NCI-H2227 (cell line): ENCODE results near the gene CHPF2.

Experiments
- DNase-seq: peaks from one replicate; lab custom pipeline; 2025; ENCODE audit not compliant: unreplicated experiment; lab: John Stamatoyannopoulos, UW

CHPF2 gene

DNA sequence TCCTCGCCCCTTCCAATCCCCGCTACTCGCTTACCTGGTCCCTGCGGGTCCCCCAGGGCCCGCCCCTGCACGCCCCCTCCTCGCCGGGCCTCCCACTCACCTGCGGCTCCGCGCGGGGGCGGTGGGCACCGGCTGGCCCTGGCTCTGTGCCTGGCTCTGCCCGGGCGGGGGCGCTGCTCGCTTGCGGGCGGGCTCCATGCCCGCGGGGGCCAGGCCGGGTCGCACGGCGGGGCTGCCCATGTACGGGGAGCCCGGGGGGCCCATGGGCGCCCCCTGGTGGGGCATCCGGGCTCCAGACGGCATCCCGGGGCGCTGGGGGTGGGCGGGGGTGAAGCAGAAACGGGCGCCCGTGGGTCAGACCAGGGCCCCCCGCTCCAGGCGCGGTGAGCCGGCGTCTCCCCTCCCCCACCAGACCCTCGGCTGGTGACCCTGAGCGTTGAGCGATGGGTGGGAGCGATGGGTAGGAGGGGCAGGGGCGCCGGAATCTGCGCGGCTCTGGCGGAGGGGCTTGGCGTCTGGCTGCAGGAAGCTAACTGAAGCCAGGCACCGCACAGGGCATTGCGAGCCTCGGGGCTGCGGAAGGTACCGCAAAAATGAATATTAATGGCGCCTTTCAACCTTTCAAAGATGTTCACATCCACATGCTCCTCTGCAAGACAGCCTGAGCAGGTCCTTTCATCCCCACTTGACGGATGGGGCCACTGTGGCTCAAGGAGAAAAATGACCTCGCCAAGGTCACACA is 13.2 kb downstream of the CHPF2 start:
- DNase-seq, result peak; percentile 79

DNA sequence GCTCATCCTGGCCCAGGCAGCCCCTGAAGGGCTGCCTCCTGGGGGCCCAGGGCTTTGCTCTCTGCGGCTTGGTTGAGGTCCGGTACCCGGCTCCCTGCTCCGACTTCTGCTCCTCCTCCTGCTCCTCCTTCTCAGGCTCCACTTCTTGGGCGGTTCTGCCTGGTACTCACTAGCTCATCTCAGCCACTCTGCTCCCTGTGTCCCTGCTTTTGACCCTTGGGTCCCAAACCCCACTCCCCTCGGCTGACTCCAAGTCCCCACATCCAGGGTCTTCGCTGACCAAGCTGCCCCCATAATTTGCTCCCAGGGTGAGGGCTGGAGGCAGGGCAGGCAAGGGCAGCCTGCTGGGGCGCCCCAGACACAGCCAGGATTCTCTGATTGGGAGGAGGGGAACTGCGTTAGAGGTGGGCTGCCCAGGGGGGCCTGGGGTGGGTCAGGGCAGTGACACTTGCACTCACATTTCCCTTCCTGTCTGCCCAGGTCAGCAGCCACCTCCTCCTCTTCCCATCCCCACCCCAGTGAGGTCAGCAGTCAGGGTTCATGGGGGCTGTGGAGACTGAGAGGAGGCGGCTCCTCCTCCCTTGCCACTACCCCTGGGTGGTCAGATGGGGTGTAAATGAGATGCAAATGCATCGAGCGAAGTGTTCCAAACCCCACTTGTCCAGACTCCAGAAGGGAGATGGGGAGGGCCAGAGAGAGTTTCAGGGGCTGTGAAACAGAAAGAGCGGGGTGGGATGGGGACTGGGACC is 14.0 kb downstream of the CHPF2 start:
- peak; percentile 58 for DNase-seq

DNA sequence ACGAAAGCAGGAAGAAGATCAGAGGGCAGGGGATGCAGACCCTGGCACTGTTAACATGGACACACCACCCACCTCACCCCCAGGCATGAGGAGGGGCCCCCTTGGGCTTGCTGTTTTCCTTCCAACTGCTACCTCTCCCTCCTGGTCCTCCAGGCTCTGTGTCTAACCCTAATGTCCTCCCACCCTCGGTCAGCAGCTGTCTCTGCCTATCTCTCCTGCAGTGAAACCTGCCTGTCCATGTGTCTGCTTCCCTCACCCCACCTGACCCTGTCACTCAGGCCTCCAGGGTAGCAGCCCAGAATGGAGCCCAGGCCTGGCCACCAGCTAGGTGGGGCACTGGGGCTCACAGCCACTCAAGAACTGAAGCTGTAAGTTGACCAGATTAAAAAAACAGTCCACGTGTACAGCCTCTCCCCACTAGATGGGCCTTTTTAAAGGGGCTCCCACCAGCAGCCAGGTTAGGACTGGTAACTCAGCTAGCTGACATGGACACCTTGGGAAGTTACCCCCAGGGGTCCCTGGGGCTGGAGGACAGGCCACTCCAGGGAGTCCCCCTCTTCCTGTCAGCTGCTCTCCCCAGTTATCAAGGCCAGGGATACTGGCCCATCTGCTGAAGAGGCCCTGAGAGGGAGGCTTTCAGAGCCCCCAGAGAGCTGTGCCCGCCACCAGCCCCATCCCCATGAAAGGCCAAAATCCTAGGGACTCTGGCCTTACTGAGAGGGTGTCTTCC is 14.7 kb downstream of the CHPF2 start:
- DNase-seq, result no peak

DNA sequence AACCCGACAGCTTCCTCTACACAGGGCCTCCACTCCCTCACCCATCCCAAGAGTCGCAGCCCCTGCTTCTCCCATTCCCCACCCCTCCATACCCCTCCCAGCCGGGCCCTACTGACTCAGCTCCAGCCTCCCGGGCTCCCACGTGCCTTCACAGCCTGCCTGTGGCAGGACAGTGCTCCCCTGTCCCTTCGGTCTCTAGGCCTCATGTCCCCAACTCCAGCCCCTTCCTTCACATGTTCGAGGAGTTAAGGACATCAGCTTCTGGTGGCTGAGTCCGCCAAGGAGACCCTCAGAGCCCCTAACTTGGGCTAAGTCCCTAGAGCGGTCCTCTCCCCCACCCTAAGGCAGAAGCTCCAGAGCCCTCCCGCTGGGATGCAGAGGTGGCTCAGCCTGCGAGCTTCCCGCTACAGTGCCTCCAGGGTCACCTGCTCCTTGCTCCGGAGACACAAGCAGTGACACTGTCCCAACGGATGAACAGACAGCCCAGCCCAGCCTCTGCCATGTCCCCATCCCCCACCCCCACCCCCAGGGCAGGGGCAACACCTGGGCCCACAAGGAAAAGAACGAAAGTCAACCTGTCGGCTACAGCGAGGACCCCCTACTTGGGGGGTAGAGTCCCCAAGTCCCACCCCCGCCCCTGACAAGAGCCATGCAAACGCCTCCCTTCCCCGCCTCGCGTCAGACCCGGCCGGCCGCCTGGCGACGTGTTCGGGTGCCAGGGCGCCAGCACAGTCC is 15.5 kb downstream of the CHPF2 start:
- DNase-seq, result peak; percentile 45

DNA sequence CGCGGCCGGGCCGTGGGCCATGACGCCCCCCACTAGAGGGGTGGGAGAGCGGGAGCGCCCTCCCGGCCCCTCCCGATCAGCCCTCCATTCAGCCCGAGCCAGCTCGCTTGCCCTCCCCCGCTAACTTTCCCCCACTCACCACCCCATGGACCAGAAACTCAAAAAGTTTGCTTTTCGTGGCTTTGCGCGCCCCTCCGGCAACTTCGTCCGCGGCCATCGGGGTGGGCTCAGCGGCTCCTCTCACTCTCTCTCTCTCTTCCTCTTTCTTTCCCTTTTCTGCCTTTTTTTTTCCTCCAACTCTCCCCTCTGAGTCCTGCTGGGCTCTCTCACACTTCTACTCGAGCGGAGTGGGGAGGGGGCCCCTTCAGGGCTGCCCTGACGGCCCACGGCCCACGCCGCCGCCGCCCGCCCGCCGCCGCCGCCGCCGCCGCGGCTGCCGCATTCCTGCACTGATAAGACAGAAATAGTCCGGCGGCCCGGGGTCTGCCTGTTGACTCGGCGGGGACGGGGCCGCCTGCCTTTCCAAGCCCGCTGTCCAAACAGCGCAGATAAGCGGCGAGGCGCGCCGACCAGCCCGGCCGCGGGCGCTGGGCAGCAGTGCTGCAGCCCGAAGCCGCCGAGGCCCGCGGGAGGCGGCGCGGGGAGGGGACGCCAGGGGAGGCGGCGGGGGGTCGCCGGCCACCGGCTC is 16.2 kb downstream of the CHPF2 start, which contains the start of gene SMARCD3:
TSS of gene SMARCD3 (minus strand) at position 349 of the 688 bp plus-strand sequence. CDS start at position 217, 132 bp downstream.
- DNase-seq, result peak; percentile 76

DNA sequence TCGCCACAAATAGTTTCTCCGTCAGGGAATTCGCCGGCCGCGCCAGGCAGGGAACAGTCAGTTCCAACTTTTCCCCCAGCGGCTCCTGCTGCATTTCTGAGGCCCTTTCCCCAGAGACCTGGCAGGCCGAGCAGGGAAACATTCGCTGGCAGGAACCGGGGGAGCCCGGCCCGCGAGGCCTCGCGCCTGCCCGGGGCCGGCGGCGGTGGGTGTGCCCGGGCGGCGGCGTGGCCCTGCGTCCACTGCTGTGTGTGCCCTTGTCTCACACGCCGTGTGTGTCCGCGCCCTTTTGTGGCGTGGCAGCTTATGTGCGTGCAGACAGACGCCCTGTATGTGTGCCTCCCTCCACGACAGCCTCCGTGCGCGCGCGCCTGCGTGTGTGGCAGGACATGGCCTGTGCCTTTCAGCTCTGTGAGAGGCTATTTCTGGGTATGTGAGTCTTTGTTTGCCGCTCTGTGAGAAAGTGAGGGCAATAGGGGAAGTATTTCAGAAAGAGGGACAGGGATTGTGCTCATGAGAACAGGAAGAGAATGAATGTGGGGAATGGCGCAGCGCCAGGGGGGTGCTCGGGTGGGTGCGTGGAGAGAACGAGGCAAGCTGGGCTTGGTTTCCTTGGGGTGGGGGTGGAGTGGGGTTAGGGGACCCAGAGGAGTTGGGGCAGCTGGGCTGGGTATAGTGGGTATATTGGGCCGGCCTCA is 16.9 kb downstream of the CHPF2 start:
- peak; percentile 64 for DNase-seq

DNA sequence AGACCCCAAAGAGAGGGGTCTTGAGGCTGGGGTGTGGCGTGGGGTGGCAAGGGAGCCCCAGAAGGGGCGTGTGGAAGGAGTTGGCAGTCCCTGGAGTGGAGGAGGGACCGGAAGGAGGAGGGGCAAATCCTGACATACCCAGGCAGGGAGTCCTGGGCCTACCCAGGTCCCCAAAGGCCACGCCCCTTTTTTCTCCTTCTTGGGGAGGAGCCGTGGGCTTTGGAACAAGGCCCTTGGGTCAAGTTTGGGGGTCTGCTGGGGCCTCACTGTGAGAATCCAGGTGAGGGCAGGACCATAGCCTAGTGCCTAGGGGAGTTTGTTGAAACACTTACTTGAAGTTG is 17.4 kb downstream of the CHPF2 start:
- DNase-seq, result peak; percentile 61

DNA sequence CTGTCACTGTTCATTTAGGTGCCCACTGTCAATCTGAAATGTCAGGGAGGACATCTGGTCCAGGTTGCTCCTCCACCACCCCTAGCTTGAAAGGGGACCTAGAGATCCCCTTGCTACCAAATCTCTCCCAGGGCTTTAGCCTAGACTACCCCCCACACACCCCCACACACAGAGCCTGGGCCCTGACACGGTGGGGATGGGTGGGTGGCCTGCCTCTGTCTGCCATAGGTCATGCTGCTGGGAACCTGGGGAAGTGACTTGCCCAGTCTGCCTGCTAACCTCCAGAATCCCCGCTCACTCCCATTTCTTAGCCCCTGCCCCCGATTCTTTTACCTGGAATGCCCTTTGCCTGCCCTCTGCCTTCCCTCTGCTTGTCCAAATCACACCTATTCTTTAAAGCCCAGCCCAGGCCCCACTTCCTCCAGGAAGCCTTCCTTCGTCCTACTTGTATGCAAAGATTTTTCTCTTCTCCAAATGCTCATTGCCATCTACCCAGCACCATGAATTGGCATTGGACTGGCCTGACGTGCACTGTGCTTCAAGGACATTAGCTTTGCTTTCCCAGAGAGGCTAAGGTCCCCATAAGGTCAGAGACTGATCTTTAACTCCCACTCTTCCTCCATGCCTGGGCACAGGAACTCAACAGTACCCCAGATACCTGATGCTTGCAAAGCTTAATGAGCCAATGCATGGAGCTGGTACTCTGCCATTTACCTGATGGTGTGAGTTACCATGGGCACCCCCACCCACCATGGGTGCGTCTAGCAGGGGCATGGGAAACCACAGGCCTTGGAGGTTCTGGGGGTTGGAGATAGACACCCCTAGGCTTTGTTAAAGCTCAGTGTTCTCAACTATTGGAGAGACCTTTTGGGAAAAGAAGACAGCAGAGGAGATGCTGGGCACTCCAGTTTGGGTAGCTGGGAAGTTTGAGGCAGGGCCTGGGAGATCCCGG is 18.2 kb downstream of the CHPF2 start:
- no peak for DNase-seq

DNA sequence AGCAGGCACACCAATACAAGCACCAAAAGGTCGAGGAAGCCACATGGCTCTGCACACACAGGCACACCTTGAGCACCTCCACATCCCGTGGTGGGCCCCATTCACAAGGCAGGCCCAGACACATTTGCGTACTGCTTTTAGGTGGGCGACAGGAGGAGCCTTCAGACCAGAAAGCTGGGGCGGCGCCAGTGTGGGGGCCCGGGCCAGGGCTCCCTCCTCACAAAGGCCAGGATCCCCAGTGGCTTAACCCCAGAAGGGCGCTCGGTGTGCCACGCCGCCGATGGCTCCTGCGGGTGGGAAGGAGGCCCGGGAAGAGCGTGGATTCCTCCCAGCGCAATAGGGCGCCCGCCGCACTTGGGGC is 19.0 kb downstream of the CHPF2 start:
- peak; percentile 71 for DNase-seq

DNA sequence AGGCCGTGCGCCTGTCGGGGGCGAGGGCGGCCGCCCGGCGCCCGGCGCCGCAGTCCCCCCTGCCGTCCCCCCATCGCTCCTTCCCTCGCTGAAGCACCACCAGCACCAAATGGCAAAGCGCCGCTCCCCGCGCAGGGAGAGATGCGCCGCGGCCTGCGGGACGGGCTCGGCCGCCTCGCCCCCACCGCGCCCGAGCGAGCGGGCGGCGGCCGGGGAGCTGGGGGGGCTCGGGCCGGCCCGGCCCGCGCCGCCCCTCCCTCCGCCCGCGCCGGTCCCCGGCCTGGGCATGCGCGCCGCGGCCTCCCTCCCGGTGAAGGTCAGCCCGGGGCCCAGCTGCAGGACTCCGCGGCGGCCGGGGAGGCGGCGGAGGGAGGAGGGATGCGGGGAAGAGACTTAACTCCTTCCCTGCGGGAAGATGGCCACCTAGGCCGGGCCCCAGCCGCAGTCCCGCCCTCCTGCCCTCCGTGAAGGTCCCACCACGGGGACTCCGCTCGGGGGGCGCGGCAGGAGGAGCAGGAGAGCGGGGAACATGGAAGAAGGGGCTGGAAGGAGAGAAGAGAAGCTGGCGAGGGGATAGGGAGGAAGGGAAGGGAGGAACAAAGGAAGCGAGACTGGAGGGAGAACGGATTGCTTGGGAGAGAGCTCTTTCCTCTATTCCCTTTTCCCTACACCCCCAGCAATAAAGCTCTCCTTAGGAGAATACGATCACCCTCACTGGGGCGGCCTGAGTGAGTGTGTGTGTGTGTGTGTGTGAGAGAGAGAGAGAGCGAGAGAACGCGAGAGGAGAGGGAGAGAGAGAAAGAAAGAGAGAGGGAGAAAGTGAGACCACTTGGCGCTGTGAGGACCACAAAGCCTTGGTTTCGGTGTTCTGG is 19.6 kb downstream of the CHPF2 start:
- DNase-seq, result peak; percentile 95

DNA sequence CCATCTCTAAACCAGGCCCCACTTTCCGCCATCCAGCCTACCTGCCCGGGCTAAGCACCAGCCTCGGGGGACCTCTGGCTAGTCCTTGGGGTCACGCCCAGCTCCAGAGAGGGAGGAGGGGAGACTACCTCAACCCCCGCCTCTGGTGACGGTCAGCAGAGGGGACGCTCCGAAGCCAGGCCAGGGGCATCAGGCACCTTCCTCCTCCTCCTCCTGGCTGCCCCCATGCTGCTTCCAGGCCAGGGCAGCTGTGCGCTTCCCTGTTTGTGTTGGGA is 20.2 kb downstream of the CHPF2 start:
- DNase-seq, result no peak

DNA sequence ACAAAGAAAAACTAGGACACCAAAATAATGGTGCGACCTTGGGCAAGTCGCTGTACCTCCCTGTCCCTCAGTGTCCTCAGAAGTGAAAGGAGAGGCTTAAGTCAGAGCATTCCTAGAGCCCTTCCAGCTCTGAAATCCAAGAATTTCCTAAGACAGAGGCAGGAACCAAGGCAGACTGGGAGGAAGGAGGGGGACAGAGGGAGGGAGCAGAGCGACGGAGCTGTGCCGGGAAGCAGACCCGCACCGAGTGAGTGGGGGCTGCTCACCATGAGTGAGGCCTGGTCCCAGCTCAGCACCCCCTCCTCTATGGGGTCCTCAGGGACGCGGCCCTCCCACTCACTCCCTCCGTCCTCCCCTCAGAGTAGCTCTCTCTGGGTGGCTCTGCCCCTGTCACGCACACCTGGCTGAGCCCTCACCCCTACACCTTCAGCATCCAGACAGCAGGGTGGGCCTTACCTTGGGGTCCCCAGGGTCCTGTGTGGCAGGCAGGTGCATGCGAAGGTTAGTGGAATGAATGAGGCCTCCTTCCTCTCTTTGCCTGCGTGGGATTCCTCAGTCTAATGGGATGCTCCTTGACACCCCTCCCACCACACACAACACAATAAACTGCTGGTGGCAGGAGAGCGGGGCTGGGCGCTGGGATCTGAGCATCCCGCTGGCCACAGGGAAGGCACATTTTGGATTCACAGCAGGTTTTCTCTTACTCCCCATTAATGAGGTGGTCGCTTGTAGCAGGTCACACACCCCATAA is 20.9 kb downstream of the CHPF2 start:
- peak; percentile 35 for DNase-seq

DNA sequence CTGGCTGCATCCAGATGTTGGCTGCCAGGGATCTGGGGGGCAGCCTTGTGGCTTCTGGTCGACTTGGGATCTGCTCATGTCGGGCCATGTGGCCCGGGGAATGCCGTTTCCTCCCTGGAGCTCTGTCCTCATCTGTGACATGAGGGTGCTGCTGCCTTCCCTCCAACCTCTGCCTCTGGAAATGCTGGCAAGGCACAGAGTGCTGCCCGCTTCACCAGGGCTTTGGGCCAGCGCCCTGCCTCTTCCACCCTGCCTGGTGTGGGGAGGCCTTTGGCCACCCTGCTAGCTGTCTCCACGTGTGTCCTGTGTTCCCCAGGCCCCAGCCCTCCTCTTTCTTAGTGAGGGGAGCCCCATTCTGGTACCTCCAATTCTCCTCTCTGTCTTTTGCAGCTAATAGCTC is 22.0 kb downstream of the CHPF2 start:
- DNase-seq, result no peak

DNA sequence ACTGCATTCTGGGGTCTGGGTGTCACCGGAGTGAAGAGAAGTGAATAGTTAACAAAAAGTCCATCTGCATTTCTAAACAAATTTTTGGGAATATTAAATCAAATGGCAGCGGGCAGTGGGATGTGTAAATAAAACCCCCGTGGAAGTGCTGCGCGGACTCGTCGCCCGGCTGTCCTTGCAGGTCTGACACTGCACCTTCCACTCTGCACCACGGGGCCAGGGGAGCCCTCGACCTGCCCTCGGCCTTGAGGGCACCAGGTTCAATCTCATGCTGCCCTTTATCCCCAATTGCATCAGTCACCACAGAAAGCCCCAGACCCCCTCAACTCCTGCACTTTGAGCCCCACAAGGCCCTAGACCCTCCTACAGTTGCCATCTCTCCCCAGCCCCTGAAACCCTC is 22.6 kb downstream of the CHPF2 start:
- DNase-seq, result no peak

DNA sequence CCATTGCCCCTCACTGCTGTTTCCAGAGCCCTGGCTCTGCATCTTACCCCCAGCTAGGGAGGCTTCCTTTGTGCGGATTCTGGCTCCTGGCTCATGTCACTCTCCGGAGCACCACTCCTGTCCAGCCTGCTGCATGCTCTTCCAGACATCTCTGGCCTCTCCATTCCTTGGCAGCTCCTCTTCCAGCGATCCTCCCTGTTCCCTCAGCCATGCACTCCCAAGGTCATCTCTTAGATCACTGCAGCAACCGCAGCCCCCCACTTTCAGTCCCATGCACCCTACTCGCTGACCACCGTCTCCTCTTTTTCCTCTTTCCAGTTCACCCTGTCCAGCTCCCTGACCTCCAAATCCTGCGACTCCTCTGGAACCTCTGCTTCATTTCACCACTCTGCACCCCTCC is 23.1 kb downstream of the CHPF2 start:
- DNase-seq, result no peak

DNA sequence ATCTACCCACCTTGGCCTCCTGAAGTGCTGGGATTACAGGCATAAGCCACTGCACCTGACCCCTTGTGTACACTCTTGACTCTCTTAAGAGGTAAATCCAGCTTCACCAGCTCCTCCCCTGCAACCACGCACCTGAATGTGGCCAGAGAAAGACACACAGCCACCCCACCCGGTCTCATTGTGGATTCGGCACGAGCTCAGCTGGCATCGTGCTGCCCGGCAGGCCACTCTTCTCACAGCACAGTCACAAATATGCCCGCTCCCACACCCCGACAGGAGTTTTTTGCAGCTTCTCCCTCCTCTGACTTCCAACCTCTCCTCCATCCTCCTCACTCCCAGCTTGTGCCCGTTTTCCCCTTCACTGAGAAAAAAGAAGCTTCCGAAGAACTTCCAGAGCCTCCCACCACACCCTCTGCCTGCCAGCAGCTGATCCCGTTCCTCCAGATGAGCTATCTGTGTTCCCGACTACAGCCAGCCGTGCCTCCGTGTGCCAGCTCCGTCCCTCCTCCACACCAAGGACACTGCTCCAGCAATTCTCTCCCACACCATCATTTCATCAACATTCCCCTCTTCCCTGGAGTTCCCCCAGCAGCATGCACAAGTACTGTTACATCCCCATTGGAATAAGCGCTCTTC is 24.2 kb downstream of the CHPF2 start:
- DNase-seq, result no peak

DNA sequence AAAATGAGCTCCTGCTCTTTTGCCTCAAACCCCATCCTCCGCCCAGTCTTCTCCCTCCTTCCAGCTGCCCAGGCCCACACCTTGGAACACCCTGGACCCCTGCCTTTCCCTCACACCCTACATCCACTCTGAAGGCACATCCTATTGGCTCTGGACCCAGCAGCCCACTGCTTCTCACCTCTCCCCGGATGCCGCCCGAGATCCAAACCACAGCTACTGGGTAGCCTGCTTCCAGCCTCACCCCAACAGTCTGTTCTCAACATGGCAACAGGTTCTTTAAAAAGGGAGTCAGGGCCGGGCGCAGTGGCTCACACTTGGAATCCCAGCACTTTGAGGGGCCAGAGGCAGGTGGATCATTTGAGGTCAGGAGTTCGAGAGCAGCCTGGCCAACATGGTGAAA is 25.7 kb downstream of the CHPF2 start:
- DNase-seq, result no peak
